HG03565 (cell line): Measurements from ENCODE around the gene ARHGAP26.
"Not testable (repeated sequence)": the region's sequence is repeated elsewhere in the genome, so short reads cannot be mapped to it uniquely, and the experiment has no call there.

Experiments
- ATAC-seq: cut with Tn5 transposase; IDR thresholded peaks from one replicate; pipeline ENCODE4 v1.9.1; 2021; ENCODE audit warnings: mild to moderate bottlenecking, moderate library complexity; ENCODE audit not compliant: unreplicated experiment

The ARHGAP26 gene

GRCh38 chr5:143101121-143101520, 330.9 kb downstream of the ARHGAP26 start:
- ATAC-seq, result peak; percentile 89

DNA sequence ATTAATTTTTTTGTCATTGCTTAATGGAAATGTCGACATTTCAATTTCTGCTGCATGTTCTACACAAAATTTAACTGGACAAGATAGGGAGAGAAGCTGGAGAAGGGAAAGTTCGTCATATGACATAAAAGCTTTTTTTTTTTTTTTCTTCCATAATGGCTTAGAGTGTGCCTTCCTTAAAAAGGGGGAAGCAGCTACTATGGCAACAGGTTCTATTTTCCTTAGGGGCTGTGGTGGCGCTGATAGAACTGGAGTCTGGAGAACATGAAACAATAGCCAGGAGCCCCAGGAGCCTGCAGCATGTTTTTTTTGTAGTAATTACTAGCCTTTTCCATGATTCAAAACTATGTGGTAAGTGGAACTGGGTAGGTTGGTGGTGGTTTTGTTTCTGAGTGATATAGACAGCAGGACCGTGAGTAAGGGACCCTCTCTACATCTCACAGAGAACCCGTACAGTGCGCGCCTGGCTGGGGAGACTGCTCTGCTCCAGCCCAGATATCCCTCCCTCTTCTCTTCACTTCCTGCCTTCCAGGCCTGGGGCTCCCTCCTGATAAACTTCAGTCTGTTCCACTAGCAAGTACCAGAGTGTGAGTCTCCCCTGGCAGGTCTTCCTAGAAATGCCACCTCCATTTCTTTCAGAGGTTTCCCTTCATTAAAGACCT, 331.7 kb downstream of the ARHGAP26 start:
- no peak for ATAC-seq

DNA sequence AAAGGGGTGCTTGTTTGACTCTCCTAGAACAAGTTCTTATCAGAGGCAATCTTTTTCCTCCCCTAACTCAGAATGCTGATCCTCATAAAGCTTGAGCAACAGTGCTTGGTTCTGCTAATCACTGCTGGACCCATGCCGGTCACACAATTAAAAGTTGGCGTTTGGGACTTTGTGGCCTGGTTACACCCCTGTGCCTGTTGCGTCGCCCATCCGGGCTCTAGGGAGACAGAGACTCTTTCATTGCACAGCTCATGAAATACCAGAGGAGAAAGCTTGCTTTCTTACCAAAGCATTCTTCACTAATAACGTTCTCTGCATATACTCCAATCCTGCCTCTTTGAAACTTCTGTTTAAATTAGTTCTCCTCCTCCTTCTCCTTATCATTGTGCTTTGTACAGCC, 332.2 kb downstream of the ARHGAP26 start:
- no peak for ATAC-seq

GRCh38 chr5:143105216-143105905, 335.2 kb downstream of the ARHGAP26 start:
- no peak for ATAC-seq

- no peak for ATAC-seq
These were observed 336.0 kb downstream of the ARHGAP26 start for GRCh38 chr5:143106174-143106573.

GRCh38 chr5:143108498-143109128, 338.4 kb downstream of the ARHGAP26 start:
- no peak for ATAC-seq

DNA sequence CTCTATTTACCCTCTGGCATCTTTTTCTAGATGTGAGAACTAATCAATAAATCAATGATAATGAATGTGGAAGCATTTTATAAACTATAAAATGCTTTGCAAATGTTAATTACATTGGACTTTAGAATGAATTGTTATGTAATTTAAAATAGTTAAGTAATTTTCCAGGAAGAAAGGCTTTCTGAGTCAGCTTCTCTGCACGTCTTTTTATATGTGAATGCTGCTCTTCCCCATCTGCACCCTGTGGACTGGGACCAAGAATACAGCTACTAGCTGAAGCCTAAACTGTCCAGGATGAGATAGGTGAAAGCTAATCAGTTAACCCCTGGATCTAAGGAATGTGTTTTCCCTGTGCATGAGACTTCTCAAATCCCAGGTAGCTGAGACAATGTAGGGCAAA, 340.4 kb downstream of the ARHGAP26 start:
- no peak for ATAC-seq

DNA sequence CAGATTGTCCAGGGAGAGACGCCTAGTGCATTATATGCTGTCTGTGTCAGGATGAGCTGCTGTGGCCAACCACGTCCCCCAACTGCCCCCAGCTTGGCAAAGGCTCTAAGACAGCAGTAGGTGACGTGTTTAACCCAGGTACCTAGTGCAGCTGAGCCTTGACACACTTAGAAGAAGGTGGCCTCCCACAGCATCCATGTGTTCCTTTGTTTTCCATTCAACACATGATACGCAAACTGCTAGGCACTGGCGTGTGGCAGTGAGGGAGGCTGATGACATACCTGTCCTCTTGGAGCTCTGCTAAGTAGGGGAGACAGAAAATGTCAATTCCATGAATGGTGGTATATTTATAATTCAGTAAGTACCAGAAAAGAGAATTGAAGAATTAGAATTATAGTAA, 341.6 kb downstream of the ARHGAP26 start:
- ATAC-seq, result no peak

DNA sequence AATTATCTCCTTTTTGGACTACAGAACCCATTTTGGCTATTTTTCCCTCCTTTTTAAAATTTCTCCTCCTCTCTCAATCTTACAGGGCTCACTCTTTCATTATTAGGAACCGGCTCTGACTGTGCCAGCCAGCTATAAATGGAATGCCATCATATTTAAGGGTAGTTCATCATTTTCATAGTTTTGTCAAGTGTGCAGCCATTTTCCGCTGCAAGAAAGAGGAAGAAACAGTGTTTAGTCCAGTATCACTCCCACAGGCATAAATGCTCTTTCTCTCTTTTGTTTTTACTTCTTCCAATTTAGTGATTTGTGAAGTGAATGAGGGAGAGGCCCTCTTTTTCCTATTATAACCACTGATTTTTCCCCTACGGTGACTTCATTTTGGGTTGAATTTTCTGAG, 343.3 kb downstream of the ARHGAP26 start:
- no peak for ATAC-seq

- no peak for ATAC-seq
These were observed 344.3 kb downstream of the ARHGAP26 start for GRCh38 chr5:143114481-143114880.

DNA sequence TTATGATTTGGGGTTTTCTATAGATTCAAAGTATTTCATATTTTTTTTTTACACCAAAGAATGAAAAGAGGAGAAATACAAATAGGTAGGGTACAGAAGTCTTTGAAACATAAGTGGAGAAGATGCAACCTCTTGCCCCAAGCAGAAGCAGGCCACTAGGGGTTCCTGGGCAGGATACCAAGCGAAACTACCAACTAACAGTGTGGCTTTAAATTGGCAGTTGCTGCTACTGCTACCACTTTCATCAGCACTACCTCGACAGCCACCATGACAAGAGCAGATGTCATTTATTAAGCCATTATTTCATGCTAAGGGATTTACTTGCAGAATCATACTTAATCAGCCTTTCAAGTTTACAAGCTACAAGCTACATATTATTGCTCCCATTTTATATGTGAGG, 345.2 kb downstream of the ARHGAP26 start:
- ATAC-seq, result no peak

DNA sequence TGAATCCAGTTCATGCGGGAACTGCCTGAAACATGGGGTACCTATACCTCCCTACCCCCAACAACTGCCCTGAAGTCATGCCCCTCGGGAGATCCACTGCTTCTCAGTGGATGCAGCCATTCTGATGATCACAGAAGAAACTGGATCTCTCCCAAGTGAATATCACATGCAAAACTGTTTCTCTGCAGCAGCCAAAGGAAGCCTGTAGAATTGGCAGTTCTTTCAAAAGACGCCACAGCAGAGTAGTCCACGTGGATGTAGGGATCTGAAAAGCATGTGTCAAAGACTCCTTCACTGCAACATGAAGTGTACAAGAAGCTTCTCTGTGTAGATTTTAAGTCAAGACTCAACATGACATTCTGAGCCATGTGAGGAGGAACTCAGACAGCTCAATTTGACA, 346.6 kb downstream of the ARHGAP26 start:
- ATAC-seq, result no peak

DNA sequence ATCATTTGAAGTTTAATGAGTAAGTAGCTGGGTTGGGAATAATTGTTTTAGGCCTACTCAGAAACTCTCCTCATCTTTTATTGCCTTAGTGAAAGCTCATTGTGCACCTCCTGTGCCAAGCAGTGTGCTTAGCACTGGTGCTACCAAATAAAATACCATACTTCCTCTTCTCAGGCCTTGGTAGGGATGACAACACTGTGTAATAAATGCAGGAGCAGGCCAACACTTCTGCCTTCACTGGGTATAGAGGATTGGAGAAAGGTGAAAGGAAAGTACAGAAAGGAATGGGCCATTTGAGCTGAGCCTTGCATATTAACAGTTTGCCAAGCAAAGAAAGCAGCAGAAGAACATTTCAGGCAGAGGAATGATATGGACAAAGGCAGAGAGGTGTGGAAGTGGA, 347.6 kb downstream of the ARHGAP26 start:
- ATAC-seq, result no peak

DNA sequence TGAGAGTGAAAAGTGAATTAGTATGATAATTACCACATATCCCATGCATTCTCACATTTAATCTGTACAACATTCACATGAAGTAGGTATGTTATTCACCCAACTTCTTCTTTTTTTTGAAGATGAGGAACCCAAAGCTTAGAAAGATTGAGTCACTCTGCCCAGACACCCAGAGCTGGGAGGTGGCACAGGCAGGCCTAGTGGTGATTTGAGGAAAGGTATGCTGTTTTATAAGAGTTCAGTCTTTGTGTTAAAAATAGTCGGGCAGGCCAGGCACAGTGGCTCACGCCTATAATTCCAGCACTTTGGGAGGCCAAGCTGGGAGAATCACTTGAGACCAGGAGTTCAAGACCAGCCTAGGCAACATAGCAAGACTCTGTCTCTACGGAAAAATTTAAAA, 348.0 kb downstream of the ARHGAP26 start:
- ATAC-seq, result no peak

DNA sequence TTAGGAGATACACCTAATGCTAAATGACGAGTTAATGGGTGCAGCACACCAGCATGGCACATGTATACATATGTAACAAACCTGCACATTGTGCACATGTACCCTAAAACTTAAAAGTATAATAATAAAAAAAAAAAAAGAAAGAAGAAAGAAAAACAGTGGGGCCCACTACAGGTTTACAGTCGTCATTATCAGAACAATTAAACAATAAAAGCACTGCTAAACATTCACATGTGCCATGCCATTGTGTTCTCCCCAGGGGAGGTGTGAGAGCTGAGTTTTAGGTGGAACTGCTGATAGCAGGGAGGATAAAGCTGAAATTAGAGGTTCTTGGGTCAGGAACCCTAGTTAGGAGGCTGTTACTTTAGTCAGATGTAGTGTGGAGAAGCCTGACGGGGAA, 348.6 kb downstream of the ARHGAP26 start:
- not testable (repeated sequence) for ATAC-seq

- no peak for ATAC-seq
These were observed 349.2 kb downstream of the ARHGAP26 start for GRCh38 chr5:143119291-143119769.

DNA sequence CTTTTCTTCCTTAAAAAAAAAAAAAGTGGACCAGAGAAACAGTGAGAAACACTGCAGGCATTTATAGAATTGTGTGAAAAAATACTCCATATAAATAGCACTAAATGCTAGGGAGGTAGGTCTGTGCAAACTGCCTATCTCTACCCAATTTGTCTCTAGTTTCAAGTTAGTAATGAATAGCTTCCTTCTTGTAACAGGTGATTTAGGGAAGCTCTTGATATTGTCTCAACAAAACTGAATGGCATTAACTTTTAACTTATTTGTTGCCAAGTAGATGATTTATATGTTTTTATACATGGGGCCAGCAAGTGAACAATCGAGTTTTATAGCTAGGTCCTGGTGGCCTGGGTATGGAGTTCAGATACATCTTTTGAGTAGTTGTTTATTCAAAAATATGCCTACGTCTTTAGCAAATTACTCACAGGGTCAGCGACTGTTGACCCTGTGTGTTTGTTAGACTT, 349.7 kb downstream of the ARHGAP26 start:
- no peak for ATAC-seq

DNA sequence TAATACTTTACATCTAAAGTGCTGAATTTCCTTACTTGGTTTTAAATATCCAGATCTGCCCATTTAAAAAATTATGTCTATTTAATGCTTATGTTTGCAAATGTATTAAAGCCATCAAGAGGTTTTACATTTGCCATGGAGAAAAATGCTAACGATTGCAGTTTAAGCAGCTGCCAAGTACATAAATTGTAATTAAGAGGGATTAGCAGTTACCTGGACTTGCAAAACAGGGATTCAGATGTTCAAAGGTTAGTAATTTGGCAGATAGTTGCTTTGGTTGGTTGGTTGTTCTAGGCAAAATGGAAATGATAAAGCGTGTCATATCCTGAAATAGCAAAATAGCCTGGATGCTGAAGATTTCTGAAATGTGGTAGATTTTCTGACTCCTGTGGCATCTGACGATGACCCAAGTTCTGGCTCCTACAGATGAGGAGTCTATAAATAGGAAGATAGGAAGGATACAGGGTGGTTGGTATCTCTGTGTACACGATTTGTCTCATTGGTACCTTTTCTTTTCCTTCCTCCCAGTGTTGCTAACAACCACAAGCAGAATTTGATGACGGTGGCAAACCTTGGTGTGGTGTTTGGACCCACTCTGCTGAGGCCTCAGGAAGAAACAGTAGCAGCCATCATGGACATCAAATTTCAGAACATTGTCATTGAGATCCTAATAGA, 350.4 kb downstream of the ARHGAP26 start:
- ATAC-seq, result no peak

- ATAC-seq, result no peak
These were observed 350.9 kb downstream of the ARHGAP26 start for GRCh38 chr5:143121135-143121475.

DNA sequence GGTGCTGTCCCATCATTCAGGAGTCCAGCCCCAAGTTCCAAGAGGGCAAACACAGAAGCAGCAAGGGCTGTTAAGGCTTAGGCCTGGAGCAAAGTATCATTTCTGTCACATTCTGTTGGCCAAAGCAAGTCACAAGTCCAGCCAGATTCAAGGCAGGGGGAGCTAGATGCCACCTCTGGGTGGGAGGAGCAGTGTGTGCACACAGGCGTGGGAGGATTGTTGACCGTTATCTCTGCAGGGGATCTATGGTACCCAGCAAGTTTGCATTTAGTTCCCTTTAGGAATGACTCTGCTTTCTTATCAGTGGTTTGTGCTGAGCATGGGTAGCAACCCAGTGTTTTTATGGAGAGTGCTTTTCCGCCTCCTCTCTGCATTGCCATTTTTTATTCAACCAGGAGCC, 354.4 kb downstream of the ARHGAP26 start:
- no peak for ATAC-seq

DNA sequence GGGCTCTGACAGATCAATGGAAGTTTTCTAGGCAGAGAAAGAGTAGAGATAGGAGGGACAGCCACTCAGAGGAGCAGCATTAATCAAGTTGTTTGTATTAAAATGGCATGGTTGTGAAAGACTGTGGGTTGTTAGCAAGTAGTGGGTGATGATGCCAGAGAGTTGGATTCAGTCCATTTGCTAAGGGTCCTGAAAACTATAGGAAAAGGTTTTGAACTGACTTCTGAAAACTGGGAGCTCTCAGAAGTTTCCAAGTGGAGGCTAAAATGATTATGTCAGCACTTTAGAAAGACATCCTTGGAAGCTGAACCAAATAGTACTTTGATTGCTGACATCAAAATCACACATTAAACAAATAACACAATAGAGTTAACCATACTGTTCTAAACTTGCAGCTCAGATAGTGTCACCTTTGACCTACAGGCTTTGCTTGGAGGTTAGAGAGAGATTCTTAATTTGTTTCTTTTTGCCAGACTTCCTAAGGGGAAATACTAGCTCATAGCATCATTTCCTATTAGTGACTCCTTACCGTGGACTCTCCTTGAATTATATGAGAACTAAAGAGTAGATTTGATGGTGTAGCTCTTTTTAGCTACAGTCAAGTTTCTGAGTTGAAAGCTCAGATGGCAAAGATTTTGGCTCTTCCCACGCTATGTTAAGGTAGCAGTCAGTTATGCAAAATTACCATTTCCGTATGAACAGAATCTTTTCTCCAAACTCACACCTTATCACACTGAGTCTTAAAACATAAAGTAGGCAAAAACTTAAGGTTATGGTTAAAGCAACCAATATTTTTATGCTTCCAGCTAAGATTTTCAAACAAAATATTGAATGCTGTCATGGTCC, 356.2 kb downstream of the ARHGAP26 start:
- no peak for ATAC-seq
